HCT116 (cell line): ENCODE data around the gene TMEM202.

Source experiments
- CTCF ChIP-seq, 3 experiments: fragments of 200-600 bp in 1 of 3; sonication (generic) in 1 of 3; IDR thresholded peaks in 2 of 3; conservative IDR thresholded peaks in 1 of 3; 2 replicates each; pipeline ENCODE4 v1.5.1; 2012 to 2017; ENCODE audit warnings: low read depth in 2 of 3, low read length in 2 of 3, antibody characterized with exemption in 1 of 3, borderline replicate concordance in 1 of 3, control low read depth in 1 of 3, mild to moderate bottlenecking in 1 of 3, mixed read lengths in 1 of 3, mixed run types in 1 of 3, moderate library complexity in 1 of 3; ENCODE audit not compliant: insufficient read depth in 1 of 3
- EZH2phosphoT487 ChIP-seq: fragments of 200-600 bp; IDR thresholded peaks from 2 replicates; pipeline ENCODE4 v1.6.1; 2018; ENCODE audit warnings: antibody characterized with exemption, borderline replicate concordance
- MAX ChIP-seq: IDR thresholded peaks from 2 replicates; pipeline ENCODE4 v1.6.1; 2012
- POLR2AphosphoS5 ChIP-seq: IDR thresholded peaks from 2 replicates; pipeline ENCODE4 v1.6.1; 2011; ENCODE audit warnings: mild to moderate bottlenecking, low read depth, low read length, moderate library complexity
- RAD21 ChIP-seq: IDR thresholded peaks from 2 replicates; pipeline ENCODE4 v1.6.1; 2012; ENCODE audit warnings: low read depth, mild to moderate bottlenecking
- REST ChIP-seq: IDR thresholded peaks from 2 replicates; pipeline ENCODE4 v1.6.1; 2012; ENCODE audit warnings: low read depth

GRCh38 chr15:72369964-72370363, 28.1 kb upstream of the TMEM202 start:
- TF ChIP-seq RAD21 = no peak
- TF ChIP-seq EZH2phosphoT487 = no peak
- no peak for TF ChIP-seq POLR2AphosphoS5
- TF ChIP-seq CTCF (IDR thresholded peaks at IDR 0.05 in 2 of 3, conservative IDR thresholded peaks at IDR 0.05 in 1 of 3; ENCODE audit: borderline replicate concordance in 1 of 3, insufficient read depth in 1 of 3, low read depth in 2 of 3, low read length in 2 of 3) = no peak
- TF ChIP-seq REST = no peak
- no peak for TF ChIP-seq MAX
